HepG2 (cell line): ENCODE results near the gene SHC1. TPM values are rescaled to one million over a fixed set of nuclear protein-coding genes. Genes with fewer than 3 reads are reported as not detected.

Source experiments
- ATF5 ChIP-seq: sonication (generic); formaldehyde crosslinking; IDR thresholded peaks from 2 replicates; pipeline ENCODE4 v1.4.0; 2020; ENCODE audit warnings: mild to moderate bottlenecking, low read depth, missing genetic modification reagents
- BORCS8-MEF2B ChIP-seq: sonication (generic); formaldehyde crosslinking; IDR thresholded peaks from 2 replicates; pipeline ENCODE4 v1.8.0; 2022; ENCODE audit warnings: mild to moderate bottlenecking, missing genetic modification reagents
- ELF3 ChIP-seq: IDR thresholded peaks from 2 replicates; pipeline ENCODE4 v1.6.1; 2016; ENCODE audit warnings: missing genetic modification reagents, missing compliant biosample characterization
- ERF ChIP-seq: IDR thresholded peaks from 2 replicates; pipeline ENCODE4 v1.6.1; 2018; ENCODE audit warnings: missing biosample characterization, missing genetic modification reagents
- ETV5 ChIP-seq: IDR thresholded peaks from 2 replicates; pipeline ENCODE4 v1.6.1; 2018; ENCODE audit warnings: missing biosample characterization, missing genetic modification reagents, inconsistent platforms, borderline replicate concordance
- FOXO1 ChIP-seq: sonication (generic); formaldehyde crosslinking; IDR thresholded peaks from 2 replicates; pipeline ENCODE4 v1.4.0; 2020; ENCODE audit warnings: missing genetic modification reagents
- HDAC2 ChIP-seq: sonication (generic); formaldehyde crosslinking; IDR thresholded peaks from 2 replicates; pipeline ENCODE4 v1.4.0; 2020; ENCODE audit warnings: missing genetic modification reagents
- HIC2 ChIP-seq: sonication (generic); formaldehyde crosslinking; IDR thresholded peaks from 2 replicates; pipeline ENCODE4 v1.9.0; 2022; ENCODE audit warnings: low read depth, missing genetic modification reagents
- HIVEP1 ChIP-seq: sonication (generic); formaldehyde crosslinking; IDR thresholded peaks from 2 replicates; pipeline ENCODE4 v1.4.0; 2020; ENCODE audit warnings: mild to moderate bottlenecking, missing genetic modification reagents
- IKZF5 ChIP-seq: IDR thresholded peaks from 2 replicates; pipeline ENCODE4 v1.6.1; 2018; ENCODE audit warnings: missing genetic modification reagents, mild to moderate bottlenecking, missing compliant biosample characterization
- MTERF4 ChIP-seq: sonication (generic); formaldehyde crosslinking; IDR thresholded peaks from 2 replicates; pipeline ENCODE4 v1.8.0; 2023; ENCODE audit warnings: mild to moderate bottlenecking, missing genetic modification reagents
- MXI1 ChIP-seq: IDR thresholded peaks from 3 replicates; pipeline ENCODE4 v1.6.1; 2012; ENCODE audit warnings: low read depth, low read length, inconsistent platforms, borderline replicate concordance
- MZF1 ChIP-seq: sonication (generic); formaldehyde crosslinking; IDR thresholded peaks from 2 replicates; pipeline ENCODE4 v1.8.1; 2023; ENCODE audit warnings: mild to moderate bottlenecking, missing genetic modification reagents, borderline replicate concordance
- NFRKB ChIP-seq: fragments of 450-650 bp; IDR thresholded peaks from 2 replicates; pipeline ENCODE4 v1.6.1; 2017
- RCOR2 ChIP-seq: IDR thresholded peaks from 2 replicates; pipeline ENCODE4 v1.6.1; 2016; ENCODE audit warnings: missing biosample characterization, missing genetic modification reagents
- RFXANK ChIP-seq: IDR thresholded peaks from 2 replicates; pipeline ENCODE4 v1.6.1; 2016
- SAP130 ChIP-seq: IDR thresholded peaks from 2 replicates; pipeline ENCODE4 v1.6.1; 2016; ENCODE audit warnings: low read depth
- SNAI1 ChIP-seq: sonication (generic); formaldehyde crosslinking; IDR thresholded peaks from 2 replicates; pipeline ENCODE4 v1.5.0; 2020; ENCODE audit warnings: mild to moderate bottlenecking, missing genetic modification reagents, borderline replicate concordance
- TEAD3 ChIP-seq: optimal IDR thresholded peaks from 2 replicates; pipeline ENCODE3; 2016; ENCODE audit warnings: borderline replicate concordance
- TFAP4 ChIP-seq: sonication (generic); IDR thresholded peaks from 2 replicates; pipeline ENCODE4 v1.6.1; 2016; ENCODE audit warnings: low read depth, borderline replicate concordance
- ZBTB38 ChIP-seq: sonication (generic); formaldehyde crosslinking; IDR thresholded peaks from 2 replicates; pipeline ENCODE4 v1.5.1; 2020; ENCODE audit warnings: mild to moderate bottlenecking, missing genetic modification reagents
- ZNF18 ChIP-seq: sonication (generic); formaldehyde crosslinking; IDR thresholded peaks from 2 replicates; pipeline ENCODE4 v1.8.0; 2022; ENCODE audit warnings: mild to moderate bottlenecking, missing genetic modification reagents; ENCODE audit not compliant: insufficient replicate concordance
- ZNF263 ChIP-seq: sonication (generic); formaldehyde crosslinking; IDR thresholded peaks from 2 replicates; pipeline ENCODE4 v1.4.0; 2020; ENCODE audit warnings: missing genetic modification reagents
- ZNF501 ChIP-seq: sonication (generic); formaldehyde crosslinking; IDR thresholded peaks from 2 replicates; pipeline ENCODE4 v1.5.1; 2020; ENCODE audit warnings: mild to moderate bottlenecking, moderate library complexity, missing genetic modification reagents
- ZNF564 ChIP-seq: sonication (generic); formaldehyde crosslinking; IDR thresholded peaks from 2 replicates; pipeline ENCODE4 v1.8.1; 2023; ENCODE audit warnings: mild to moderate bottlenecking, missing genetic modification reagents
- polyA plus RNA-seq, 8 experiments: library from polyadenylated mRNA; depleted of rRNA in 3 of 8; stranded (reverse) in 7 of 8; unstranded in 1 of 8; fragments of >200 nt; fragmentation: Illumina TruSeq in 4 of 8; extraction: Trizol in 4 of 8; gene quantifications; 2 replicates each; pipeline versions ENCODE4 v1.2.1 to v1.2.3, GENCODE V29; 2011 to 2016; ENCODE audit warnings: low read depth in 4 of 8, missing spikeins in 1 of 8, mixed read lengths in 1 of 8; ENCODE audit not compliant: insufficient read depth in 1 of 8
- total RNA-seq, 5 experiments: library from RNA; depleted of rRNA; stranded (reverse); fragments of >200 nt; fragmentation: Illumina TruSeq; extraction: Trizol; gene quantifications; 2 replicates each; pipeline ENCODE4 v1.2.3, GENCODE V29; 2016; ENCODE audit warnings: low read depth in 1 of 5

The SHC1 gene
- total and polyA plus RNA-seq, 2 of the 13 experiments (the other 11 are each of a cell fraction or from before 2014, with no cell fraction given): 52.0 to 137 TPM

- TF ChIP-seq ATF5 (CRISPR knock-in tag): no peak
- TF ChIP-seq HIVEP1 (CRISPR knock-in tag): no peak
- TF ChIP-seq ETV5 (CRISPR knock-in tag): peak; percentile 80
- TF ChIP-seq ZNF18 (CRISPR knock-in tag): peak; percentile 35
- TF ChIP-seq RFXANK (CRISPR knock-in tag): no peak
- TF ChIP-seq HDAC2 (CRISPR knock-in tag): peak; percentile 10; the same call in 1 of the 2 replicates
- TF ChIP-seq MXI1: peak; percentile 76; the same call in 2 of the 3 replicates
- peak; percentile 83; the same call in 1 of the 2 replicates for TF ChIP-seq TFAP4
- peak; percentile 42 for TF ChIP-seq TEAD3
- TF ChIP-seq SNAI1: no peak
- TF ChIP-seq ZBTB38 (CRISPR knock-in tag): peak; percentile 89
- TF ChIP-seq ZNF564 (CRISPR knock-in tag): no peak
- no peak for TF ChIP-seq NFRKB
- peak; percentile 62 for TF ChIP-seq ELF3 (CRISPR knock-in tag)
- peak; percentile 69; the same call in 1 of the 2 replicates for TF ChIP-seq FOXO1 (CRISPR knock-in tag)
- TF ChIP-seq BORCS8-MEF2B (CRISPR knock-in tag): no peak
- peak; percentile 18; the same call in 1 of the 2 replicates for TF ChIP-seq RCOR2 (CRISPR knock-in tag)
- TF ChIP-seq HIC2 (CRISPR knock-in tag): peak; percentile 50; the same call in 1 of the 2 replicates
- 0 out of 2 replicates have a peak, but pooled peaks have one; percentile 34 for TF ChIP-seq ERF
- peak; percentile 87 for TF ChIP-seq SAP130
- no peak for TF ChIP-seq MTERF4 (CRISPR knock-in tag)
- TF ChIP-seq ZNF501 (CRISPR knock-in tag): no peak
- peak; percentile 39; the same call in 1 of the 2 replicates for TF ChIP-seq IKZF5 (CRISPR knock-in tag)
- TF ChIP-seq MZF1 (CRISPR knock-in tag): 0 out of 2 replicates have a peak, but pooled peaks have one; percentile 35
- no peak for TF ChIP-seq ZNF263
Measured at GRCh38 chr1:154955039-154955717, 15.4 kb downstream of the SHC1 start (continued).
